HT1080 (cell line): ENCODE results near the gene ZNF772. TPM values are rescaled to one million over a fixed set of nuclear protein-coding genes. Genes with fewer than 3 reads are reported as not detected.
"Not testable (repeated sequence)": the region's sequence is repeated elsewhere in the genome, so short reads cannot be mapped to it uniquely, and the experiment has no call there.

Source experiments
- DNase-seq: peaks from one replicate; pipeline ENCODE4 v3.0.0-alpha.2; 2015; ENCODE audit warnings: low read depth
- polyA plus RNA-seq, 2 experiments: library from polyadenylated mRNA; depleted of rRNA; stranded (reverse); fragments of >200 nt; gene quantifications; 2 replicates each; pipeline ENCODE4 v1.2.3, GENCODE V29; 2015
- total RNA-seq: library from RNA; depleted of rRNA; stranded (reverse); fragments of >200 nt; shearing (Covaris generic); gene quantifications from 2 replicates; pipeline ENCODE4 v1.2.3, GENCODE V29; 2014; rRNA removed

ZNF772 gene
- 11.3 and 18.0 TPM in 2 replicates for total RNA-seq
- polyA plus RNA-seq (2015; cell fraction: cytosol; rRNA removed) = 6.7 and 8.8 TPM in 2 replicates
- polyA plus RNA-seq (2015; cell fraction: nucleus; rRNA removed) = 7.8 and 8.9 TPM in 2 replicates

GRCh38 chr19:57477191-57478008 is at the start of gene ZNF772:
Gene ZNF772, minus strand, starts transcription at chr19:57477566. Its CDS starts 257 bp downstream, at chr19:57477309.
- DNase-seq = peak; percentile 93

DNA sequence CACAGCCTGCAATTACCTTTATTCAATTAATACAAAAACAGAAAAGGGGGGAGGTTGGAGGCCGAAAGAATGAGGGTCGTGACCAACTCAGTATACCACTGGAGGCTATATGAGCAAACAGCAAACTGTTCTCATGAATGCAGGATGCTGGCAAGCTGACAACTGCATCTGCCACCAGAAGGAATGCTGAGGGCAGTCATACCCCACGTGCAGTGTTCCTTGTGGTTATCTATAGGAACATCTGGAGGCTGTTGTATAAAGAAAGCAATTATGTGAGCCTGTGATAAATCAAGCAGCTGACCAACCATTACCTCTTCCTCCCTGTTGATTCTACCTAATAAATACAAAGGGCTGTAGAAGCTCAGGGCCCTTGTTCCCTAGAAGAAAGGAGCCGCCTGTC is 40.7 kb upstream of the ZNF772 start:
- DNase-seq = not testable (repeated sequence)

DNA sequence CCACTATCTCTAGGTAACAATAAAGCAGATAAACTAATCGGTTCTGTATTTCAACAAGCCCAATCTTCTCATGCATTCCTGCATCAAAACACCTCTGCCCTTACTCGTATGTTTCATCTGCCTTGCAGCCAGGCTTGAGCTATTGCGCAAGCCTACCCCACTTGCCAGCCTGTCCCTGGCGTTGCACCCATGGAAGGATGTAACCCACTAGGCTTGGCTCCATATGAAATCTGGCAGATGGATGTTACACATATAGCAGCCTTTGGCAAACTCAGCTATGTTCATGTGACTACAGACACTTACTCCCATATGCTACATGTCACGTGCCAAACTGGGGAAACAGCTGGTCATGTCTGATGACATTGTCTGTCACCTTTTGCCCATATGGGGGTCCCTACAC is 37.9 kb upstream of the ZNF772 start:
- no peak for DNase-seq

DNA sequence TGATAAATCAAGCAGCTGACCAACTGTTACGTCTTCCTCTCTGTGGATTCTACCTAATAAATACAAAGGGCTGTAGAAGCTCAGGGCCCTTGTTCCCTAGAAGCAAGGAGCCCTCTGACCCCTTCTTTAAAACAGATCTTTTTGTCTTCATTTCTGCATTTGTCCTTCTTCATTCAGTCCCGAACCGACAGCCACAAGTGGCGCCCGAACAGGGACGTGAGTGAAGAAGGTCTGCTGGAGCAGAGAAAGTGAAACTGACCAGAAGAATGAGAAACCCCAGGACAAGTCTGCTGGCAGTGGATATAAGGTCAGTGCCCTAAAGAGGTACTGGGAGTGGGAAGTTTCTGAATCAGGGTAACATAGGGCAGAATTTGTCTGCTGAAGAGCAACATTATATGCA is 35.5 kb upstream of the ZNF772 start:
- no peak for DNase-seq

- no peak for DNase-seq
Observed at GRCh38 chr19:57511484-57511883, 34.1 kb upstream of the ZNF772 start.

DNA sequence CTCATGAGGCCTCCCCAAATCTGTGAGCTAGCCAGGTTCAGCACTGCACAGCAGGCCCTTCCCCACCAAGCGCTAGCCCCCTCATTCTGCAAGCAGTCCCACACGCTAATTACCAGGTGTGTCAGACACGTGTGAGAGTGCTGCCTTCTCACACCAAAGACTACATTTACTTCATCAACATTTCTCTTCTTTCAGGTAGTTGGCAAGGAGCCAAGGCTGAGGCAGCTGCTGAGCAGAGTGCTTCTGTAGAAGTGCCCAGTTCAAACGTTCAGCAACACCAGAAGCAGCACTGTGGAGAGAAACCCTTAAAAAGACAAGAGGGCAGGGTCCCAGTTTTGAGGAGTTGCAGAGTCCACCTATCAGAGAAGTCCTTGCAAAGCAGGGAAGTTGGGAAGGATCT is 28.8 kb upstream of the ZNF772 start:
- no peak for DNase-seq

- DNase-seq = not testable (repeated sequence)
Observed at GRCh38 chr19:57500400-57500799, 23.0 kb upstream of the ZNF772 start.

DNA sequence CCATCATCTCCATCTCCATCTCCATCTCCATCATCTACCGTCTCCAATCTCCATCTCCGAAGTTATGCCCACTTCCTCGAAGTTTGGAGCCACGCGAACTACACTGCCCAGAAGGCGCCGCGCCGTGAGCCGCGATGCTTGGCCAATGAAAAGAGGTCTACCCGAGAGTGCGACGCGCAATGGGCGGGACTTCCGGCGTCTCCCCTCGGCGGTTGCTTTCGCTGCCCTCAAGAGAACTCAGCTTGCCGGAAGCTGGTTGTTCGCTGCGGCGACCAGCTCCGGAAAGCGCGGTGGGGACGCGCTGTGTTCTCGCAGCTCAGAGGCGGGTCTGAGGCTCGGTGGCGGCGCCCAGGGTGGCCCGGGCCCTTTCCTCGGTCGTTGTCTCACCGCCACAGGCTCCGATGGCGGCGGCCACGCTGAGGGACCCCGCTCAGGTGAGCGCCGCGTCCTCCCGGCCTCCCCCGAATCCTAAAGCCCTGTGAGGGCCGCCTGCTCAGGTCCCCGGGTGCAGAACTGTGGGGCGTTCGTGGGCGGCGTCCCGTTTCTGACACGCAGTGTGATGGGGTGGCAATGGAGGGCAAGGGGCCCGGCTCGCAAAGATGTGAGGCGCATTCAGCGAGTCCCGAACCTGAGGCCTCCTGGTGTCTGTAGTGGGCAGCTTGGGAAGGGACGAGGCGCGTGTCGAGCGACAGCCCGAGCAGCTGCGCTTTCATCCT is 22.5 kb upstream of the ZNF772 start, which contains the start of gene ZNF773:
Gene ZNF773 (plus strand): TSS at position 259 of the 716 bp plus-strand sequence. CDS start 143 bp downstream, at position 402.
- DNase-seq = peak; percentile 92

DNA sequence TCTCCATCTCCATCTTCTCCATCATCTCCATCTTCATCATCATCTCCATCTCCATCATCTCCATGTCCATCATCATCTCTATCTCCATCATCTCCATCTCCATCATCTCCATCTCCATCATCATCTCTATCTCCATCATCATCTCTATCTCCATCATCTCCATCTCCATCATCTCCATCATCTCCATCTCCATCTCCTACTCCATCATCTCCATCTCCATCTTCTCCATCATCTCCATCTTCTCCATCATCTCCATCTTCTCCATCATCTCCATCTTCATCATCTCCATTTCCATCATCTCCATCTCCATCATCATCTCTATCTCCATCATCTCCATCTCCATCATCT is 21.9 kb upstream of the ZNF772 start:
- DNase-seq = not testable (repeated sequence)

DNA sequence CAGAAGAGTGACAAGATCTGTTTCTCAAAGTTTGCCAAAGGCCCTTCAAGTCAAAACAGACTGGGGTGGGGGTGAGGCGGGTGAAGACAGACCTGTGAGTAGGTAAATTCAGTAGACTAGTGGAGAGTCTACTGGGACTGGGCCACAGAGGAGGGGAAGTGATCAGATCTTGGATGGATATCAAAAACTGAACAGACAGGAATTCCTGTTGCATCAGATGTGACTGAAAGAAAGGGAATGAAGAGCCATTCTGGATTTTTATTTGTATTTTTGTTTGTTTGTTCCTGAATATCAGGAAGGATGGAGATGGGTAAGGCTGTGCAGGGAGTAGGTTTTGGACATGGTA is 10.9 kb upstream of the ZNF772 start:
- DNase-seq = not testable (repeated sequence)

- peak; percentile 82 for DNase-seq
Observed at GRCh38 chr19:57487477-57488298, 10.3 kb upstream of the ZNF772 start, which contains the start of gene ZNF419. Gene ZNF419, plus strand, starts transcription at chr19:57487750. Its CDS starts 201 bp downstream, at chr19:57487951.

GRCh38 chr19:57473646-57474045 is 3.7 kb downstream of the ZNF772 start:
- no peak for DNase-seq

DNA sequence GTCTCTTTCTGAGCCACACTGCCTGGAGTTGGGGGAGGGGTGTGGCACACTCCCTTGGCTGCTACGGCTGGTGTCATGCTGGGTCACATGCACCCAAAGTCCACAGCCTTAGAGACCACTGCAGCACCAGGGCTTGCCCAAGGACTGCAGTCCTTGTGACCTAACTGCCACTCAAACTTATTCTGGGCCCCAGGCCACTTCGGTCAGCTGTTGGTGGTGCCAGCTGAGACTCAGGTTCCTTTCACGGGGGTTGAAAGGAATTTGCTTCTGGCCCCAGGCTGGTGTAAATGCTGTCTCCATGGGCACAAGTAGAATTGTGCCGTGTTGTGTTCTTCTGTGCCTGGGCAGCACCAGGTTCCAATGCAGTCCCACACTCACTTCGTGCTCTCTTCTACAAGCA is 10.9 kb downstream of the ZNF772 start:
- DNase-seq = no peak

GRCh38 chr19:57465680-57466381 is 11.5 kb downstream of the ZNF772 start:
- DNase-seq = peak; percentile 49

DNA sequence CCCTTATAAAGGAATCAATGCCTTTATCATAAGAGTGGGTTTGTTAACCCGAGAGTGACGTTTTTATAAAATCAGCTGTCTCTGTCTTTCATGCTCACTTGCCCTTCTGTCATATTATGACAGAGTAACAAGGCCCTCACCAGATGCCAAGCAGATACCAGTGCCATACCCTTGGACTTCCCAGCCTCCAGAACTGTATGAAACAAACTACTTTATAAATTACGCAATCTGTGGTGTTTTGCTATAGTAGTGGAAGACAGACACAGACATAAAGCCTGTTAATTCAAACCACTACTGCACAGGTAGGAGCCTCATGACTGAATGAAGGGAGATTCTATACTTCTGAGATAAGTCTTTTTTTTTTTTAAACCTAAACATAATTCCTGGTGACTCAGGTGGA is 25.1 kb downstream of the ZNF772 start:
- DNase-seq = no peak

GRCh38 chr19:57443121-57443696 is 34.2 kb downstream of the ZNF772 start:
- no peak for DNase-seq

DNA sequence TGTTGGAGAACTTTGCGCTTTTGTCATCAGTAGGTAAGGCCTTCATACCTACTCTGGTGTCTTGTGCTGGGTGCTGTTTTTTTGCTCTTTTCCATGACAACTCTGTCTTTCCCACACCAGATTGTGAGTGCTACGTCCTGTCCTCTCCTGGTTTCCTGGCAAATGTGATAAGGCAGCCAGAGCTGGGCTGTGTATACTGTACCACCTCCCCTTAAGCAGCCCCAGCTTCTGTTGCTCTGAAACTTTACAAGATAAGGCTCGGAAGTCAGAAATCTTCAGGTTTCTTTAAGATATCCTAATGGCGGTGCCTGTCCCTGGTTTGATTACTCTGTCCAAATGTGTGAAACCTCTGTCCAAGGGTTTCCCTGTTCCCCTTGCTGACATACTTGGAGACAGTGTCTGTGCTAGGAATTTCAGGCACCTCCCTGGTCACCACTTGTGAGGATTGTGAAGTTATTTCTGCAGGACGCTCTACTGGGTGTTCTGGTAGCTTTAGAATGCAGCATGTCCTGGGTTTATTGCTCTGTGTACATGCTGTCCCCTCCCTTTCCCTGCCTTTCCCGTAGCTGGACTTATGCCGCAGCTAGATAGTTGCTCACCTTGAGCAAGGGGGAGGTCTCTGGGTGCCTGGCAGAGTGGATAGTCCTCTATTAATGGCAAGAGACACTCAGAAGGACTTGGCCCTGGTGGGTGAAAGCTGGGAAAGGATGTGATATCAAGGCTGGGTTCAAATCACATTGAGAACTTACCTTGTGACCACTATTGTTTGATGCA is 35.2 kb downstream of the ZNF772 start:
- no peak for DNase-seq

DNA sequence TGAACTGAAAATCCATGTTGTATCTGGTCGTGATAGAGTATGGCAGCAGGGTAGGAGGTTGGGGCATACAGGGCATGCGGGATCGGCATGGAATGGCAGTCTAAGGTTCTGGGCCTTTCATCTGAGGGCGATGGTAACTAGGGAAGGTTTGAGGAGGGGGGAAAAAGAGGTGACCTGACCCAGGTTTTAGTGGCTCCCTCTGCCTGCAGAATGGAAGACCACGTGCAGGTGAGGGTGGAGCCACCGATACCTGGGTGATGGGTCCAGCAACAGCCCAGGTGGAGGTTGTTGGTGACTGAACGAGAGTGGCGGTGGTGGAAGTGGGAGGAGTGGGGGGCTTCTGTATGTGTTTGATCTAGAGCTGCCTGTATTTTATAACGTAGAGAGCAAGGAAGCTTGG is 38.4 kb downstream of the ZNF772 start:
- no peak for DNase-seq

GRCh38 chr19:57437931-57438330 is 39.4 kb downstream of the ZNF772 start:
- no peak for DNase-seq

DNA sequence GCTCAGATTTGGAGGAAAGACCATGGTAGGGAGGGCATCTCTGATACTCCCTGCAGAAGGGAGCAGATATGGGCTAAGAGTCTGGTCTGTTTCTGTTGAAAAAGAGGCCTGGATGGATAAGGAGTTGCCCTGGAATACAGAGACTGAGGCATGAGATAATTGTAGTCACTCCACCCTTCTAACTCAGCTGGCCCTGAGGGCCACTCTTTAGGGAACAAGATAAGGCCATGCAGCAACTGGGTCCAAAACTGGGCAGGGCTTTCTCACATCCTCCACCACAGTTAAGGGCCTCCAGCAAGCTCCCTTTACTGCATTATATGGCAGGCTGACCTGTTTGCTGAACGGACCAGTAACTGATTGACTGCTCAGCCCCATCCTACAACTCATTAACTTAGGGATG is 40.9 kb downstream of the ZNF772 start:
- DNase-seq = no peak
